Activated effector memory CD4-positive, alpha-beta T cell treated with Interleukin-2 at 50 U/mL for 16 hours (primary cell): ENCODE measurements around the gene KLHL11.

Experiments
- DNase-seq: peaks from one replicate; pipeline ENCODE4 v3.0.0-alpha.2; 2020

Gene KLHL11

GRCh38 chr17:41806685-41807445, 58.4 kb downstream of the KLHL11 start:
- no peak for DNase-seq
